Upper lobe of right lung (tissue), 1 donor: ENCODE results near the gene IRF2BP2. TPM values are rescaled to one million over a fixed set of nuclear protein-coding genes. Genes with fewer than 3 reads are reported as not detected.
A peak's percentile ranks its signal among the peaks of the same experiment; 100 is the strongest.

Experiments
- ATAC-seq: fragments of 200-7000 bp; cut with Tn5 transposase; one replicate; pipeline ENCODE4 v1.9.1; 2020; ENCODE audit warnings: mild to moderate bottlenecking, moderate library complexity
- DNase-seq: peaks from one replicate; pipeline ENCODE4 v3.0.0-alpha.2; 2020
- H3K27ac ChIP-seq: fragments of 200-600 bp; one replicate; pipeline ENCODE4 v1.8.0; 2022
- H3K27me3 ChIP-seq: fragments of 200-600 bp; one replicate; pipeline ENCODE4 v1.8.0; 2022; ENCODE audit warnings: mild to moderate bottlenecking
- H3K36me3 ChIP-seq: fragments of 200-600 bp; one replicate; pipeline ENCODE4 v1.8.0; 2022
- H3K4me1 ChIP-seq: fragments of 200-600 bp; one replicate; pipeline ENCODE4 v1.8.0; 2022
- H3K4me3 ChIP-seq: fragments of 200-600 bp; one replicate; pipeline ENCODE4 v1.8.0; 2022; ENCODE audit warnings: mild to moderate bottlenecking
- H3K9me3 ChIP-seq: fragments of 200-600 bp; one replicate; pipeline ENCODE4 v1.8.0; 2022
- intact Hi-C: fragments of 100-400 bp; cut with DNase I; formaldehyde crosslinking; loops from one replicate; pipeline ENCODE4 v1.11.0; 2022
- total RNA-seq: library from RNA; stranded (reverse); fragmentation: NEBNext Ultra II Directional; extraction: Animal tissue kit (Norgen Biotek cat#: 25700); gene quantifications from one replicate; pipeline ENCODE4 v1.2.1, GENCODE V29; 2021
- TF ChIP-seq, protein P1 (sequence below): fragments of 200-600 bp; IDR thresholded peaks from one replicate; pipeline ENCODE4 v1.8.0; 2022; ENCODE audit warnings: antibody characterized with exemption
- donor health status: DM: no; HTN: yes; CAD: no; lungs with severe emphysema.

The IRF2BP2 gene
- total RNA-seq, 1 donor from 2014 or later, result 161 TPM

DNA sequence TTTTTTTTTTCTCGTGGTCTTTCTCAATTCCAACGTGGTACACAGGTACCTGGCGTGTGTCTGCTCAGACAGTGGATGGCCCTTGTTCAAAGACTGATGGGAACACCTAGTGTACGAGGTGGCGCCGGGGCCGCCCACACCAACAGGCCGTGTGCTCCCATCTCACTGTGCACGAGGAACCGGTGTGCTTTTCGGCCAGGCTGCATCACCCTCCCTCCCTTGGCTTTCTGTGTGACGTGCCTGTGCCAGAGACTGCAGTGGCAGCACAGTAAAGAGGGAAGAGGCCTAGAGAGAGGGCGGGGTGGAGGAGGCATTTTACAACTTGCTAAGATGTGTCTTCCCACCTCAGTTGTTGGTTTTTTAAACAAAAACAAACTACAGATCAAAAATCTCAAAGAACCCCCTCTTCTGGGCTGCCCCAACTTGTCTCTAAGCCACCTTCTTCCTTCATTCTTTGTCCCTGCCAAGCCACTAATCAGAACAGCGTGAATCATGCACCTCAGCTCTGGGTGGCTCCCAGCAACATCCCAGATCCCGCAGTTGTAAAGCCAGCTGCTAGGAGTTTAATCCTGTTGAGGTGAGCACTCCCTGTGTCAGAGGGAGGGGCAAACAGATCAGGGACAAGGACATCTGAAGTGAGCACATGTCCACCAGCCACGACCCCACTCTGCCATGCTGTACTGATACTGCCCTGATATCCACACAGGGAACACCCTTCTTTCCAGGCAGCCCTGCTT is 20.7 kb downstream of the IRF2BP2 start:
- DNase-seq (no peak), ATAC-seq (no peak)
- H3K4me3 ChIP-seq, result no peak overlapping the region
- H3K9me3 ChIP-seq, result no peaks in the 10 kb centered on the region
- no peak overlapping the region for H3K27ac ChIP-seq
- TF ChIP-seq, protein P1, sequence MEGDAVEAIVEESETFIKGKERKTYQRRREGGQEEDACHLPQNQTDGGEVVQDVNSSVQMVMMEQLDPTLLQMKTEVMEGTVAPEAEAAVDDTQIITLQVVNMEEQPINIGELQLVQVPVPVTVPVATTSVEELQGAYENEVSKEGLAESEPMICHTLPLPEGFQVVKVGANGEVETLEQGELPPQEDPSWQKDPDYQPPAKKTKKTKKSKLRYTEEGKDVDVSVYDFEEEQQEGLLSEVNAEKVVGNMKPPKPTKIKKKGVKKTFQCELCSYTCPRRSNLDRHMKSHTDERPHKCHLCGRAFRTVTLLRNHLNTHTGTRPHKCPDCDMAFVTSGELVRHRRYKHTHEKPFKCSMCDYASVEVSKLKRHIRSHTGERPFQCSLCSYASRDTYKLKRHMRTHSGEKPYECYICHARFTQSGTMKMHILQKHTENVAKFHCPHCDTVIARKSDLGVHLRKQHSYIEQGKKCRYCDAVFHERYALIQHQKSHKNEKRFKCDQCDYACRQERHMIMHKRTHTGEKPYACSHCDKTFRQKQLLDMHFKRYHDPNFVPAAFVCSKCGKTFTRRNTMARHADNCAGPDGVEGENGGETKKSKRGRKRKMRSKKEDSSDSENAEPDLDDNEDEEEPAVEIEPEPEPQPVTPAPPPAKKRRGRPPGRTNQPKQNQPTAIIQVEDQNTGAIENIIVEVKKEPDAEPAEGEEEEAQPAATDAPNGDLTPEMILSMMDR, result no peak
- no peaks in the 10 kb centered on the region for H3K36me3 ChIP-seq
- peaks cover 9% of the 10 kb centered on the region for H3K4me1 ChIP-seq
- no peaks in the 10 kb centered on the region for H3K27me3 ChIP-seq
- intact Hi-C loops, result no loop called here

DNA sequence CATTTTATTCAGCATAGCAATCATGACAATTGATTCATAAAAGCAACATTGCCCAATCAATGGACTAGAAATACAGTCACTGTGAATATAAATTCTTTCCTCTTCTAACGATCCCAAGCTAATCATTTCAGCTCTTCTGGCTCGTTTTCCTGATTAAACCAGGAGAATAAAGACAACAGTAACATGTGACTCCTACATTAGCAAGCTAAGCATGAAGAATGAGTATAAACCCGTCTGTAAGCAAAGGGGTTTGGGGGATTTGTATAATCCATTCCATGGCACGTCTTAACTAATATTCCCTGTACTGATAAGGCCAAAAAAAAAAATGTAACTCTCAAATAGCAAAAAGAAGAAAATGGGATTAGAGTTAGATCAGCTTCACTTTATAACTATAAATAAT is 21.6 kb downstream of the IRF2BP2 start:
- Histone ChIP-seq H3K36me3 (no peaks in the 10 kb centered on the region), H3K4me3 (no peak overlapping the region), H3K27me3 (no peaks in the 10 kb centered on the region), H3K4me1 (peaks cover 9% of the 10 kb centered on the region), H3K27ac (no peak overlapping the region), H3K9me3 (no peaks in the 10 kb centered on the region)
- TF ChIP-seq, protein P1, result no peak
- intact Hi-C loops, result no loop called here
- DNase-seq (no peak), ATAC-seq (no peak)

DNA sequence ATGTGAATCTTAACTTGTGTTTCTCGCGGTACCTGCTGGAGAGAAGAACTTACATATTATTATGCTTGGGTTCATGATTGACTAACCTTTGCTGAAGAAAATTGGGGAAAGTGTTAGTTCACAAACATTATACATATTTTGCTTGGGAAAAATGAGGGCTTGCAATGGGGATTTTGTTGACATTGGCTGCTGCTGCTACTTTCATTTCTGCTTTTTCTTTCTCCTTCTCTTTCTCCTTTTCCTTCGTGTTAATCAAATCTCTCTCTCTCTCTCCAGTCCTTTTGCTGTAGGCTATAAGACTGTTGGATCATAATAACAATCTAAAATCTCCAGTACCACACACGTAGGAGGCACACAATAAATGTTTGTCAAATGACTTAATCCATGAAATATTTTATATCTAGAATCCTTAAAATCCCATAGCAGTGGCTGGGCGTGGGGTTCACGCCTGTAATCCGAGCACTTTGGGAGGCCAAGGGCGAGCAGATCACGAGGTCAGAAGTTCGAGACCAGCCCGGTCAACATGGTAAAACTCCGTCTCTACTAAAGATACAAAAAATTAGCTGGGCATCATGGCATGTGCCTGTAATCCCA is 23.0 kb downstream of the IRF2BP2 start:
- Histone ChIP-seq H3K4me3 (no peak overlapping the region), H3K36me3 (no peaks in the 10 kb centered on the region)
- TF ChIP-seq, protein P1, result no peak

DNA sequence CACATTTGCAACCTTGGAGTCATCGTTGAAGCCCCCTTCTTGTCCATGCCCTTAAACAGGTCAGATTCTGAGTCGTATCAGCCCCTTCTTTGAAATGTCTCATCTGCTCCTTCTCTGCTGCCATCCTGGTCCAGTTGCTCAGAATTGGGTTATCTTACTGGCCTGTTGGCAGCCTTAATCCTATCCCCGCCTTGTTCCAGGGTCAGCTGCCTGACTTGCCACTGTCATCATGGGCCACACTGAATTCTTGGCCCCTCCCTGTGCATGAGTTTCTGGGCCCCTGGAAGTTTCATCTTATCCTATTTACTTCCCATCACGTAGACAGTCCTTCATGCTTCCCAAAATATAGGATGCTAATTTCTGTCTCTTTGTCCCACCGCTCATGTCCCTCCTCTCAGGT is 23.7 kb downstream of the IRF2BP2 start:
- Histone ChIP-seq H3K36me3 (no peaks in the 10 kb centered on the region), H3K27ac (no peak overlapping the region), H3K4me1 (peaks cover 9% of the 10 kb centered on the region), H3K27me3 (no peaks in the 10 kb centered on the region), H3K9me3 (no peaks in the 10 kb centered on the region), H3K4me3 (no peak overlapping the region)
- intact Hi-C loops, result no loop called here
- no peak for ATAC-seq
- TF ChIP-seq, protein P1, result no peak
- DNase-seq, result no peak

More for the DNA sequence above, 23.0 kb downstream of the IRF2BP2 start:
- no peak for ATAC-seq
- Histone ChIP-seq H3K9me3 (no peaks in the 10 kb centered on the region), H3K27ac (no peak overlapping the region), H3K4me1 (peaks cover 9% of the 10 kb centered on the region), H3K27me3 (no peaks in the 10 kb centered on the region)
- intact Hi-C loops, result no loop called here
- DNase-seq, result no peak

DNA sequence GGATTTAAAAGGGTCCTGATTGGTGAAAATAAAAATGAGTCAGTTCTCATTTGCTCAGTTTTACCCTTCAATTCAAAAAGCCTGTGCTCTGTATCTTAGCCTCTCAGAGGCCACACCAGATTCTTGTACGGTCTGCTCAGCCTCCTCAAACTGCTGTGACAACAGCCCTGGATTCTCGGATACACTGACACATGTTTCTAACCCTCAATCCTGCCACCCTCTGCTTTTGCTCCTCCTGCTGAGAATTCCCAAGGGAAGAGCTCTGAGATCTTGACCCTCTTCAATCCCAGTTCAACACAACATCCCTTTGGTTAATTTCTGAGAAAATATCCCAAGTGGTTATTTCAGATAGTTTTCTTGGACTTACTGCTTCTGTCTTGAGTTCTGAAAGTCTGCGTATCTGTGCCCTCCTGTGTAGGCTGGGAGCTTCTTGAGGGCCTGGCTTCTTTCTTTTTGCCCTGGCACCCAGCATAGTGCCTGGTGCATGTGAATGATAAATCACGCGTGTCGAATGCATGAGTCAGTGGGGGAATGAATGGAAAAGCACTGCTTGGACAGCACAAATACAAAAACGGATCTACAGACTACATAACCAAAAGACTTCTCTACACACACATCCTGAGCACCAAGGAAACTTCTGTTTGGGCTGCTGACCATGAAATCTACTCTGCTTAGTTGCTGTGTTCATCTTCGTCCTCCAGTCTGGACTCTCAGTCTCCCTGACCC is 24.5 kb downstream of the IRF2BP2 start:
- peak overlapping the region; percentile 4 for H3K27ac ChIP-seq
- TF ChIP-seq, protein P1, result no peak
- ATAC-seq, result no peak

More for the DNA sequence above, 24.5 kb downstream of the IRF2BP2 start:
- intact Hi-C loops, result no loop called here
- Histone ChIP-seq H3K36me3 (no peaks in the 10 kb centered on the region), H3K4me1 (peaks cover 9% of the 10 kb centered on the region), H3K9me3 (no peaks in the 10 kb centered on the region), H3K4me3 (no peak overlapping the region), H3K27me3 (no peaks in the 10 kb centered on the region)
- DNase-seq, result no peak
